Left hindlimb (tissue), 1 donor: ENCODE data around the gene CFAP61.
"Not testable (repeated sequence)": the region's sequence is repeated elsewhere in the genome, so short reads cannot be mapped to it uniquely, and the experiment has no call there.

Source experiments
- DNase-seq: peaks from one replicate; pipeline ENCODE4 v3.0.0-alpha.2; 2018

CFAP61 gene

GRCh38 chr20:20237093-20237959 is 185.0 kb downstream of the CFAP61 start:
- no peak for DNase-seq

GRCh38 chr20:20241976-20242375 is 189.6 kb downstream of the CFAP61 start:
- no peak for DNase-seq

GRCh38 chr20:20244384-20244783 is 192.1 kb downstream of the CFAP61 start:
- not testable (repeated sequence) for DNase-seq

GRCh38 chr20:20246996-20247633 is 194.8 kb downstream of the CFAP61 start:
- no peak for DNase-seq

GRCh38 chr20:20248620-20249200 is 196.4 kb downstream of the CFAP61 start:
- no peak for DNase-seq

GRCh38 chr20:20251317-20251716 is 199.0 kb downstream of the CFAP61 start:
- no peak for DNase-seq

- no peak for DNase-seq
Observed at GRCh38 chr20:20251836-20252235, 199.5 kb downstream of the CFAP61 start.

- DNase-seq = no peak
Observed at GRCh38 chr20:20253039-20253743, 200.9 kb downstream of the CFAP61 start.

- no peak for DNase-seq
Observed at GRCh38 chr20:20253744-20254330, 201.5 kb downstream of the CFAP61 start.

GRCh38 chr20:20255099-20255498 is 202.8 kb downstream of the CFAP61 start:
- DNase-seq = no peak

GRCh38 chr20:20259533-20259932 is 207.2 kb downstream of the CFAP61 start:
- no peak for DNase-seq

GRCh38 chr20:20261159-20261558 is 208.8 kb downstream of the CFAP61 start:
- DNase-seq = no peak

GRCh38 chr20:20265210-20265609 is 212.9 kb downstream of the CFAP61 start:
- no peak for DNase-seq

- DNase-seq = no peak
Observed at GRCh38 chr20:20266552-20266951, 214.2 kb downstream of the CFAP61 start.

- no peak for DNase-seq
Observed at GRCh38 chr20:20267685-20268370, 215.5 kb downstream of the CFAP61 start.

- no peak for DNase-seq
Observed at GRCh38 chr20:20271271-20271670, 218.9 kb downstream of the CFAP61 start.

- DNase-seq = no peak
Observed at GRCh38 chr20:20272686-20273085, 220.4 kb downstream of the CFAP61 start.

- DNase-seq = no peak
Observed at GRCh38 chr20:20273286-20273685, 221.0 kb downstream of the CFAP61 start.

- DNase-seq = no peak
Observed at GRCh38 chr20:20274821-20275220, 222.5 kb downstream of the CFAP61 start.

GRCh38 chr20:20275636-20276035 is 223.3 kb downstream of the CFAP61 start:
- DNase-seq = no peak

- no peak for DNase-seq
Observed at GRCh38 chr20:20276811-20277530, 224.6 kb downstream of the CFAP61 start.
